Epithelial cell of prostate (primary cell): ENCODE results near the gene CSTF3.
"Not testable (repeated sequence)": the region's sequence is repeated elsewhere in the genome, so short reads cannot be mapped to it uniquely, and the experiment has no call there.

Experiments
- DNase-seq: peaks from one replicate; pipeline ENCODE4 v3.0.0-alpha.2; 2011; ENCODE audit warnings: low read depth, low spot score
- H3K27ac ChIP-seq: fragments of 450-650 bp; 2 replicates; pipeline ENCODE4 v1.5.1; 2017; ENCODE audit warnings: mild to moderate bottlenecking

The CSTF3 gene

DNA sequence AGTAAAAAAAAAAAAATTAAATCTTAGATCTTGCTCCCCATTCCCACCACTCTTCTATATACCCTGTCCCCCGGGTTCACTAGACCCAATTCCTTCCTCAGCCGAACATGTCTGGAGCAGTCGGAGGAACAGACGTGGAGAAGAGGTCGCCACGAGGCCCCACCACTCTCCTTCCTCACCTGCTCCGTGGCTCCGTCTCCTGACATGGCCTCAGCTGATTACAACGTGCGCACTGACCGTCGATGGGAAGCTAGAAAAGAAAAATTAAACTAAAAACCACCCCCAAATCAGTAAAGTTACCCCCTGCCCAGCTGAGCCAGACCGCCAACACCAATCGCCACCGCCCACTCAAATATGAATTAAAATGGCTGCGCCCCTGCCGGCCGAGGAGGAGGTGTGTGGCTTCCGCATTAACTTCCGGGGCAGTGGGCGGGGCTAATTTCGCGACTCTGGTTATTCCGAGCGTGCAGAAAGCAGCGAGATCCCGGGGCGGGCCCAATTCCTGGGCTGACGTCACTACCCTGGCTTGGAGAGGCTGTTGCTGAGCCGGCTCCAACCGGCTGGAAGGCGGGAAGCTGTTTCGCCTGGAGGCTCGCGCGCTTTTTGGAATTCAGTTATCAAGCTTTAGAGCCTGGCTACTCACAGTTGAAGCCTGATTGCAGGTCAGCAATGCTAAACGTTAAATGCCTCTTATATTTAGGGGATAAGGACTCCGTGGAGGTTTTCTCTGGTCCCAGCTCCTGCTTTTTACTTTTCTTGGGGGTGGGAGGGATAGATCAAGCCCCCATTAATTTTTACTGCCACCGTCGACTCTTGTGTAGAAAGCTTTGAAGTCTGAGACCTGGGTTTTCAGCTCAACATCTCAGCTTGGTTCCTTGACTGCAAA lies at the start of gene CSTF3:
Gene CSTF3, minus strand, starts transcription at position 361 of the 886 bp plus-strand sequence. Its CDS starts 155 bp downstream, at position 206.
- peak; percentile 79 for DNase-seq
- H3K27ac ChIP-seq: peak within 1 kb of the TSS; percentile 57

DNA sequence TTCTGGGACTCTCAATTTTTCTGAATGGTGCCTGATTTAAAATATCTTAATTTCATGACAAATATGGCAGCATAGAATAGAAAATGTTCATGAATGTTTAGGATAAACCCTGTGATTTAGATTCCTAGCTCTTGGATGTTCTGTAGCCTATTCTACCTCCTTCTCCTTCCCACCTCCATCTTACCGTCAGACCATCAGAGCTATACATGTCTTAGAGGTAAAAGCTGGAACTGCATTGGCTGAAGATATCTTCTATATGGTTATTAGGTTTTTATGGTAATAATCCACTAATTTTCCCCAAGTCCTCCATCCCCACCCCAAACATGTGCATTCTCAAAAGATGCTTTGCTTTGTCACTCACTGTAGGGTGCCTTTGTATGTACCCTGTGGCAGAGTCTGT lies 46.9 kb upstream of the CSTF3 start:
- no peak for DNase-seq
- no peak overlapping the region for H3K27ac ChIP-seq

DNA sequence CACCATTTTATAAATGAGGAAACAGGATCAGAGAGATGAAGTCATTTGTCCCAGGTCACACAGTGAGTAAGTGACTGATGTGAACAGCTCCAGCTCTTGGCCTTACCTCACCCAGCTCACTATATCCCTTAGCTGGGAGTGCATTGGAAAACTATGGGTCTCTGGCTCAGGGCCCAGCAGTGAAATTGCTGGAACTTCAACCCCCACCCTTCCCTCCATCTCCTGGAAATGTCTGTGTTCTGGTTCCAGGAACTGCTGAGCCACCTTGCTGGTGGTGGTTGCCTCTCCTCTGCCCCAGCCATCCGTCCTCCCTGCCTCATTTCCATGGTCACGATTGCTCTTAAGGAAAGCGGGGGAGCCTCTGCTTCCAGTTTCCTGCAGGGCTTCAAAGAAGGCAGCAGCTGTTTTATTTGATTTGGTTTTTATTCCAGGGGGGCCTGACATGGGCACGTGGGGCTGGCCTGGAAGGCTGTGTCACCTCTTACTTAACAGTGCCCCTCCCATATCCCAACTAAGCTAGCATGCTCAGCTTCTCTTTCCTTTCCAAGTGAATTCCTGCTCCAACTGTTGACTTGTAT lies 46.2 kb upstream of the CSTF3 start:
- H3K27ac ChIP-seq: no peak overlapping the region
- DNase-seq: no peak

DNA sequence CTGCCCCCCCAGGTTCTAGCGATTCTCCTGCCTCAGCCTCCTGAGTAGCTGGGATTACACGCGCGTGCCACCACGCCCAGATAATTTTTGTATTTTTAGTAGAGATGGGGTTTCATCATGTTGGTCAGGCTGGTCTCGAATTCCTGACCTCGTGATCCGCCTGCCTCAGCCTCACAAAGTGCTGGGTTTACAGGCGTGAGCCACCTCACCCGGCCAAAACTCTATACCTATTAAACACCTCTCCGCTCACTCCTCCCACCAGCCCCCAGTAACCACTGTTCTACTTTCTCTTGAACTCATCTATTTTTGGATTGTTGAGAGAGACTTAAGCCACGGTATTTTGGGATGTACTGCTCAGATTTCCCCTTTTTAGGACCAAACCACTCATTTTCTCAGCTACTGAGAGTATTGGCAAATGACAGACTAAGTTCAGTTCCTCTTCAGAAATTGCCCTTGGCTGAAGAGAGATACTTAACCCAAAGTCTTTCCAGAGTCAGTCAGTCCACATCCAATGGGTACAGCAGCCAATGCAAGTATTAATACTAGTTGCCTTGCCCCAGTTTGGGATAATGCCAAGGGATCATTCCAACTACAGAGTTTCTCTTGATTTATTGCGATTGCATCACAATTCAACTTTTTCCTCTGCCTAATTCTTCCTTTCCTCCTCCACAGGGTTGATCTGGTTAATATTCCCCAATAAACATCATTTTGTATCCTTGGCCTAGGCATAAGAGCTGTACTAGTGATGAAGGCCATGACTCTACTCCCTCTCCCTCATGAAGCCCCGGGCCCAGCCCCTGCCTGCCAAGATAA lies 36.8 kb upstream of the CSTF3 start:
- no peak for DNase-seq
- H3K27ac ChIP-seq: no peak overlapping the region

DNA sequence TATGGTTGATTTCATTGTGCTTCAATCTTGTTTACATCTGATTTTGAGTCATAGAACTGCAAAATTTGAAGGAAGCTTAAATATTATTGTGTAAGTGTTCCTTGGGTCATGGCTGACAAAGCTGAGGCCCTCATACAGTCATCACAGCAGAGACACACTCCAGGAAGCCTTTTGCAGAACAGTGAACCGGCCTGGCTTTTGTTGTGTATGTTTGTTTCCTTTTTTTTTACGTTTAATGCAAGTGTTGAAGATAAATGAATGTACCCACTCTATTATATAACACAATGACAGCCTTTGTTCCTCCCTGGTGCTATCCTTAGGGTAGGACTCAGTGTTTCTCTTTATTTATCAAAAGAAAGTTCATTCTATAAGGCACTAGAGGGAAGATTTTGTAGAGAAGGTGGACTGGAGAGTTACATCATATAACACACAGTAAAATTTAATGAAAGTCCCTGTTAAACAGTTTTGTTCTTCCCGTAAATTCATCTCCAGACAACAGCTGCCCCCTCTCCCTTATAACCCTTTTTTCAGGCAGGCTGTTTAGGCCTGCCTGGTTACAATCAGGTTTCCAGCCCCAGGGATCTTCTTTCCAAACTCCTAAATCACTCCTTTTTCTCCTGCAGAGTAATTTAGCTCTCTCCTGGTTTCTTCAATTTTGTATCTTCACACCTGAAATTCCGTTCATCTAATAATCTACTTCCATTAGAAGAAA lies 34.3 kb upstream of the CSTF3 start:
- DNase-seq: peak; percentile 20

DNA sequence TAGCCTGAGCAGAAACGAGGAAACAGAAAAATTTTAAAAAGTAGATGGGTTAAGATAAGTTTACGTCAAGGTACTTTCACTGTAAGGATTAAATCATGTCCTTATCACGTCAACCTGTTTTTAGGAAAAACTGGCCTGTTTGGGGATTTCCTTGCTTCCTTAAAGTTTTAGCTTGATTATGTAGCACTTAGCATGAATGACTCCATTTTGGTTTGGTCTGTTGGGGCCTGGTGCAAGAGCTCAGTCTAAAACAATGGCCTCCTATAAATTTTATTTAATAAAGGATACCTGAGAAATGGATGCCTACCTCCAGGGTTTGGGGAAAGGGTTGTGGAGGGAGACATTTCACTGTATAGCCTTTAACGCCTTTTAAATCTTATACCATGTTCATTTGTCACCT lies 33.2 kb upstream of the CSTF3 start:
- no peak overlapping the region for H3K27ac ChIP-seq

More for the DNA sequence above, 34.3 kb upstream of the CSTF3 start:
- H3K27ac ChIP-seq: no peak overlapping the region

DNA sequence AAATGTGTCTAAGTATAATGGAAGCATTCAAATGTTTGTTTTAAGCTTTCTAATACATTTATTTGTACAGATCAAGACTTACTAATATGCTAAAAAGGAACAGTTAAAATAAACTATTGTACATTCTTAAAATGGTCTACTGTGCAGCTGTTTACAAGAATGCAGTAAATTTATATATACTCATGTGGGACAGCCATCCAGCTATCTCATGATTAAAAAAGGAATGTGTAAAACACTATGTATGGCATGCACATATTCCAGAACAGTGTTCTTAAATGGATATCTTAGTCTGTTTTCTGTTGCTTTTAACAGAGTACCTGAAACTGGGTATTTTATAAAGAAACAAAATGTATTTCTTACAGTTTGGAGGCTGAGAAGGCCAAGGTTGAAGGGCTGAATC lies 30.2 kb upstream of the CSTF3 start:
- no peak overlapping the region for H3K27ac ChIP-seq
- DNase-seq: no peak

More for the DNA sequence above, 33.2 kb upstream of the CSTF3 start:
- DNase-seq: no peak

DNA sequence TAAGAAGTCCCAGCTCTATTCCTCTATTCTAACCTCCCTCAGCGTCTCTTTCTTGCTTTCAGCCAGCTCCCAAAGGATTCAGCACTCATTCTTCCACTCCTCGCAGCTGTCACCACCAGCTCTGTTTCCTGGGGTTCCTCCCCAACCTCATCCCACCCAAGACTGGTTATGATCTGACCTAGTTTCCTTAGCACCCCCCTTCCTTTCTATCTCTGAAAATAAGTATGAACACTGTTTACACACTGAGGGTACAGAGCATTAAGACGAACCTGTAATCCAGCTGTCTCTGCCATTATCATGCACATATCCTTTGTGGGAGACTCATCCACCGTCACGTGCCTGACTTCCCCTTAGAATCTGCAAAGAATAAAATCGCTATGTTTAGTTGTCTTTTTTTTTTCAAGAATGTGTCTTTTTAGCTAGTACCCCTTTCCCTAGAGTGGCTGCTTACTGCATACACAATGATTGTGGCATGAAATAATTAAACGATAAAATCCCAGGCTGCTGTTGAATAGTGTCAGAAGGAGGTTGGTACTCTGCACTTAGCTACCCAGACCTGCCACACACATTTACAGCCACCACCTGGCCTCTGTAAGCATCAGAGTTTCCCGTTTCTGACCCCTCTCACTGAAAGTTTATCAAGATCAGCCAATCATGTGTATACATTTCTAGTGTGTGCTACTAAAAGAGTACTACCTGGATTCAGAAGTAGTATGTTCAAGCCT lies 26.9 kb upstream of the CSTF3 start:
- no peak for DNase-seq
- H3K27ac ChIP-seq: no peak overlapping the region

DNA sequence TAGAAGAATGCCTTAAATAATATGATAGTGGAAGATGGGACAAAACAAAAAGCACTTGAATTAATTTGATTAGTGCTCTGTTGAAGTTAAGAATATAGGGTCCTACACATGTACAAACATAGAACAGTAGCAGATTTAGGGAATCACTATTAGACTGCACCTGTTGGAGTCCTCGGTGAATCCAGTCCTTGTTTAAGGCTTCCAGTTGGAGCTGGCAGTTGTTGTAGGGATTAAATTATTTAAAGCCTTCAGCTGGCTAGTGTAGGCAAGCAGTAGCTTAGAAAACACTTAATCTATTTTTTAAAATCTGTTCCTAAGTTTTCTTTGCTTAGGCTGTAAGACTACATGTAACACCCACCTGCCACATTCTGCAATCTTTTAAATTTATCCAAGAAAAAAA lies 24.5 kb upstream of the CSTF3 start:
- no peak overlapping the region for H3K27ac ChIP-seq
- DNase-seq: no peak

DNA sequence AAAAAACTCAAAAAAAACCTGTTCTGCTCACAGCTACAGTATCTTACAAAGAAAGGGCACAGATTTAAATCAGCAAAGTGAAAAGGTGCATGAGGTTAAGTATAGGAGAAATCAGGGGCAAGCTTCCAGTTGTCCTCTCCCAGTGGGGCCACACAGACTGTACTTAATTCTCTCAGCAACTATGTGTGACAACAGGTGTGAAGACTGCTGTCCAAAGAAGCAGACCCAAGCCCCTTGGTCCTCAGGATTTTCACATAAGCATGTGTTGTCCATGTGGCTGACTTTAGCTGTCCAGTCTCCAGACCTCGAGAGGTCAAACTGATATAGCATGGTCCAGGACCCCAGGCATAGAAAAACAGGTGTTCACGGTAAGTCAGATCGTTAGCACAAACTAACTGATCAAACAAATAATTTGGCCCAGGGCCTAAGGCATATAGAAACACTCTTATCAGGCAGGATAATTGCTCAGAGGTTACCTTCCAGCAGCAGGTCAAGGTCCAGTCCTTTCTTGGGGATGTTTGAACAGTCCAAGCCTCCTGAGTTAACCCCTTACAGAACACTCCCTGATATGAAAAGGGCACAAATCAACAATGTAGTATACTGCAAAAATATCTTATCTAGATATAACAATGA lies 21.1 kb upstream of the CSTF3 start:
- H3K27ac ChIP-seq: no peak overlapping the region
- no peak for DNase-seq

DNA sequence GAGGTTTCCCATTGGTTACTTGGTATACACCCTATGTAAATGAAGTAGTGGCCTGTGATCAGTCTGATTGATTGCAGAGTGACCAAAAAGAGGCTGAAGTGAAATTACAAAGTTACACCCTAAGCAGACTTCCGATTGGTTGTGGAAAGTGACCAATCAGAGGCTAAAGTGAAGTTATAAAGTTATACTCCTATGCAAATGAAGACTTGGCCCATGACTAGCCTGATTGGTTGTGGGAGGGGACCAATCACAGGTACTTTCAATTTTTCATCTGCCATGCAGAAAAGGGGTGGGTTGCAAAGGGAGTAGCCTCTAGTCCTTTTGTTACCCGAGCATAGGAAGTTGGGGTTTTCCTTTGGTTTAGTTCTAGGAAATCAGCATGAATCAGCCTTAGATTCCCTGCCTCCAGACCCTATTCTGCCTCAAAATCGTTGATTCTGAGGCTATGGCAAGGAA lies 18.1 kb upstream of the CSTF3 start:
- DNase-seq: no peak
- no peak overlapping the region for H3K27ac ChIP-seq

DNA sequence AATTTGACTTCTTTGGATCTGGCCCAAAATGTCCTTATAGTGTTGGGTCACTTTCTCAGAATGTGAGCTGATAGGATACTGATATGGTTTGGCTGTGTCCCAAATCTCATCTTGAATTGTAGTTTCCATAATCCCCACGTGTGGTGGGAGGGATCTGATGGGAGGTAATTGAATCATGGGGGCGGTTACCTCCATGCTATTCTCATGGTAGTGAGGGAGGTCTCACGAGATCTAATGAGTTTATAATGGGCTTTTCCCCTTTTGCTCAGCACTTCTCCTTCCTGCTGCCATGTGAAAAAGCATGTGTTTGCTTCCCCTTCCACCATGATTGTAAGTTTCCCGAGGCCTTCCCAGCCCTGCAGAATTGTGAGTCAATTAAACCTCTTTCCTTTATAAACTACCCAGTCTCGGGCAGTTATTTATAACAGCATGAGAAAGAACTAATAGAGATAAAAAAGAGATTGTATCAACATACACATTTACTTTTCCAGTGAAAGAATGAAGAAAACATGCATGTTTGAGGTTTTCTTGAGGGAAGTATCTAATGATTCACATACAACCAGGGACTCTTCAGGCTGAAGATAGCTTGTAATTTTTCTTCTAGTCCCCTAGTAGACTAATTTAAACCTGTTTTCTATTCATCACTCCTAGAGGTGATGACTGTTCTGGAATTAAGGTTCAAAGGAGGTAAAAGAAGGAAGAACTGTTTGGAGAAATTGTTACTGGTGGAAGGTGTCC lies 17.3 kb upstream of the CSTF3 start:
- no peak overlapping the region for H3K27ac ChIP-seq
- no peak for DNase-seq

DNA sequence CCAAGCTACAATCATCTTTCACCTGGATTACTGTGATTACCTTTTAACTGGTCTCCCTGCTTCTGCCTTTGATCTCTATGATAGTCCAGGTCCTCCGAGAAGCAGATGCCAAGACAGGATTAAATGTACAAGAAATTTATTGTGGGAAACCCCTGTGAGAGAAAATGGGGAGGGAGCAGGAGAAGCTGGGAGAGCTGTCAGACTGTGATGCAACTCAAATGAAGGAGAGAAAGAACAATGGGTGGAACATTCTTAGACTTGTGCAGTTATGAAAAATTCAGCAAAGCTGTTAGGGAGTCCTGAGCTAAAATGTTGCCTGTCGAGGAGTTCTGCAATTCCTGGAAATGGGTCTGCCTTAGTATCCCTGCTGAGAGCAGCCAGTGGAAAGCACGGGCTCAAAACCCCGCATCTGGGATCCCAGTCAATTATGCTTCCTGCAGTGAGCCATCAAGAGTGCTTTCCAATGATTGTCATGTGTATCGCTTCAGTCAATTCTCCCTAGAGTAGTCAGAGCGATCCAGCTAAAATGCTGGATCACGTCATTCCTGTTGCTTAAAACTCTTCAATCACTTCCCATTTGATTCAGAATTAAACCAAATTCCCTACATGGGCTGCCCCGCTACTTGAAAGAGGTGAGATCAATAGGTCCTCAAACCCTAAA lies 16.5 kb upstream of the CSTF3 start:
- no peak overlapping the region for H3K27ac ChIP-seq

DNA sequence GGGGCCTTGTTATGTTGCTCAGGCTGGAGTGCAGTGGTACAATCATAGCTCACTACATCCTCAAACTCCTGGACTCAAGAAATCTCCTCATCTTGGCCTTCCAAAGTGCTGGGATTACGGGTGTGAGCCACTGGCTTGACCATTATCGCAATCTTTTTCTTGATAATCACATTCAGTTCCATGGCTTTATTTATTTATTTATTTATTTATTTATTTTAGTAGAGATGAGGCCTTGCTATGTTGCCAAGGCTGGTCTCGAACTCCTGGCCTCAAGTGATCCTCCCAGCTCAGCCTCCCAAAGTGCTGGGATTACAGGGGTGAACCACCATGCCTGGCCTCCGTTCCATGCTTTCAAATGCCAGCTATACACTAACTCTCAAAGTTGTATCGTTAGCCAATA lies 15.5 kb upstream of the CSTF3 start:
- DNase-seq, H3K27ac ChIP-seq: not testable (repeated sequence)

More for the DNA sequence above, 16.5 kb upstream of the CSTF3 start:
- no peak for DNase-seq

DNA sequence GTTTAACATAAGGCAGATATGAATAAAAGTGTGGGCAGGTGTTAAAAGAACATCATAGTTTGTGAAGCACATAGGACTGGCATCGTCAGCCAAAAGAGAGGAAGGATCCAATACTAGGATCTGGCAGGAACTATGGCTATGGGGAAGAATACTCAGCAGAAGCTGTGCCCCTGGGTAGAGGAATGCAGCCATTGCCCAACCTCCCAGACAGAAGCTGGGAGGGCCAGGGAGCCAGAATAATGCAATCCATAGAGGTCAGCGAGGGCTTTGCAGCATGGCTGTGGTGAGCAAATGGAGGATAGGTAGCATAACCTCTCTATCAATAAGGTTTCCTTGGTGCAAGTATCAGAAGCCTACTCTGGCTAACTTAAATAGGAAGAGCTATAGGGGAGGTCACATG lies 11.7 kb upstream of the CSTF3 start:
- no peak overlapping the region for H3K27ac ChIP-seq
- no peak for DNase-seq

DNA sequence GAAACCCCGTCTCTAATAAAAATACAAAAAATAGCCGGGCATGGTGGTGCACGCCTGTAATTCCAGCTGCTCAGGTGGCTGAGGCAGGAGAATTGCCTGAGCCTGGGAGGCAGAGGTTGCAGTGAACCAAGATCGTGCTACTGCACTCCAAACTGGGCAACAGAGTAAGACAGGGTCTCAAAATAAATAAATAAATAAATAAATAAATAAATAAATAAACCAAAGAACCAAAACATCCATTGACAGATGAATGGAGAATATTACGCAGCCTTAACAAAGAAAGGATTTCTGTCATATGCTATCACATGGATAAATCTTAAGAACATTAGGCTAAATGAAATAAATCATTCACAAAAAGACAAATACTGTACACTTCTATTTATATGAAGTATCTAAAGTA lies 11.1 kb upstream of the CSTF3 start:
- no peak for DNase-seq
- no peak overlapping the region for H3K27ac ChIP-seq

DNA sequence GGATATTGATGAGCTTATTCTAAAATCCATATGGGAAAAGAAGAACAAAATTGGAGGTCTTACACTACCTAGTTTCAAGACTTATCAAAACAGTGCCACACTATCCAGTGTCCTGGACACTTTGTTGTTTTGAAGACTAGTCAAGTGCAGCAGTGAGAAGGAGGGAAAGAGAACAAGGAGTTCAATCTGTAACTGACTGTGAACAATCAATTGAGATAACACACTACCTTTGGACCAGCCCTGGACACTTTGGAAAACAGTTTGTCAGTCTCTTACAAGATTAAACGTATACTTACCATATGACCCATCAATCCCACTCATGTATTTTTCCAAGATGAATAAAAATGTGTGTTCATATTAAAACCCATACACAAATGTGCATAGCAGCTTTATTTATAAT lies 10.0 kb upstream of the CSTF3 start:
- no peak for DNase-seq
- H3K27ac ChIP-seq: no peak overlapping the region

DNA sequence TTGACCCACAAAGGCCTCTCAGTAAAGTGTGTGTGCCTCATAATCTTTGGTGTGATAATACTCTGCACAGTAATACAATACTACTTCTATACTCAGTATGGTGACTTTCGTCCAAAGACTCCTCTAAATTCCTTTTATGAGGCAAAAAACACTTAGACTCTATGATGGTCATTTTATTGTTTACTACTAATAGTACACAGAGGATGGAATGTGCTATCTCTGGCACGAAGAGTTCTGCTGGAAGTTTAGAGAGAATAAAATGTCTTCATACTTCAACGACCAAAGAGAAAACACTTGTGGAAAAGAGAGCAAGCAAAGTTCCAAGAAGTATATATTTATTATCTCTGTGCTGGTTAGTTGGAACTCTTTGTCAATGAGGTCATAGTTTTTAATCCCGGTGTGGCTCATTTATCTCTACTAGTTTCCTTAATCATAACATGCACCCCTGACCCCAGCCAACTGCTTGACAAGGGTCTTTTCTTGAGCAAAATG lies 7.5 kb upstream of the CSTF3 start:
- no peak for DNase-seq
- no peak overlapping the region for H3K27ac ChIP-seq
